Body of pancreas (tissue), 4 donors: ENCODE data around the gene LDLRAD3.

Experiments used
- CTCF ChIP-seq, 7 experiments: fragments of 450-650 bp in 4 of 7; fragments of 200-600 bp in 3 of 7; sonication (generic) in 3 of 7; IDR thresholded peaks; one replicate each; pipeline ENCODE4 v1.5.1; 2016 to 2019; ENCODE audit warnings: antibody characterized with exemption in 7 of 7
- POLR2A ChIP-seq, 3 donors: fragments of 450-650 bp; IDR thresholded peaks; one replicate each; pipeline ENCODE4 v1.6.1; 2016; ENCODE audit warnings: antibody characterized with exemption in 3 of 3, mild to moderate bottlenecking in 2 of 3

GRCh38 chr11:36008584-36008983 lies 64.7 kb downstream of the LDLRAD3 start:
- TF ChIP-seq POLR2A (IDR thresholded peaks at IDR 0.05) = no peak
- TF ChIP-seq CTCF (IDR thresholded peaks at IDR 0.05) = no peak
